Tibial artery (tissue), 4 donors: Measurements from ENCODE around the gene CTSZ.

Source experiments
- DNase-seq, 2 donors: peaks; one replicate each; pipeline ENCODE4 v3.0.0-alpha.2; 2019
- H3K27ac ChIP-seq, 2 donors: fragments of 200-600 bp; sonication (generic) in 1 of 2; 1 replicate in 1 of 2; 2 replicates in 1 of 2; pipeline ENCODE4 v1.5.1; 2018 to 2019; ENCODE audit warnings: mild to moderate bottlenecking in 1 of 2
- H3K27me3 ChIP-seq, 2 donors: fragments of 200-600 bp; sonication (generic) in 1 of 2; one replicate each; pipeline versions ENCODE4 v1.5.1 to v1.6.0; 2016 to 2019
- H3K36me3 ChIP-seq, 3 donors: fragments of 200-600 bp; sonication (generic) in 2 of 3; one replicate each; pipeline ENCODE4 v1.5.1; 2016 to 2019; ENCODE audit warnings: mild to moderate bottlenecking in 2 of 3
- H3K4me1 ChIP-seq, 4 donors: fragments of 200-600 bp; sonication (generic) in 2 of 4; 1 replicate in 3 of 4; 2 replicates in 1 of 4; pipeline ENCODE4 v1.5.1; 2016 to 2019
- H3K4me3 ChIP-seq, 2 donors: fragments of 200-600 bp; sonication (generic) in 1 of 2; 1 replicate in 1 of 2; 2 replicates in 1 of 2; pipeline ENCODE4 v1.5.1; 2018 to 2019; ENCODE audit warnings: mild to moderate bottlenecking in 2 of 2
- H3K9me3 ChIP-seq, 3 donors: fragments of 200-600 bp; sonication (generic) in 1 of 3; one replicate each; pipeline ENCODE4 v1.5.1; 2016 to 2019
- intact Hi-C: fragments of 100-400 bp; cut with DNase I; formaldehyde crosslinking; loops from one replicate; pipeline ENCODE4 v1.15.0; 2023; ENCODE audit warnings: low total_unique reads
- TF ChIP-seq, protein P1 (sequence below), 2 experiments: fragments of 200-600 bp in 1 of 2; fragments of 450-650 bp in 1 of 2; IDR thresholded peaks; one replicate each; pipeline ENCODE4 v1.5.1; 2017 to 2019; ENCODE audit warnings: antibody characterized with exemption in 2 of 2, mild to moderate bottlenecking in 1 of 2, moderate library complexity in 1 of 2

CTSZ gene

DNA sequence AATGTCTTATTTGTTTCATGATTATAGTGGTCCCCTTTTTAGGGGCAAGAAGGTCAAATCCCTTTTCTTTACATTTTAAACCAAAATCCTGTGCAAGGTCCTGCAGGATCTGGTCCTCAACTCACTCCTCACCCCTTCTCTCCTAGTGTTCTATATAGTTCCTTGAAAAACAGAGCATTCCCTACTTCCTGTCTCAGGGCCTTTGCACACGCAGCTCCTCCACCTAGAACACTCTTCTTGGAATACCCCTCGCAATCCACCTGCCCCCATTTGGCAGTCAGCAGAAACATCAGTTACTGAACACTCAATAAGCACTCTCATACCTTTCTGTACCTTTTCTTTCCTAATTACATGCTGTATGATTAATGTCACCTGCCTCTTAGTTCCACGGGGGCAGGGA is 28.3 kb upstream of the CTSZ start:
- H3K4me1 ChIP-seq = peaks cover 0 to 21% (median 12%) of the 10 kb centered on the region in 4 donors
- peaks cover 23 to 44% (median 31%) of the 10 kb centered on the region in 3 donors for H3K36me3 ChIP-seq
- H3K4me3 ChIP-seq = no peak overlapping the region
- intact Hi-C loops = no loop called here
- DNase-seq = no peak
- H3K27ac ChIP-seq = no peak overlapping the region
- H3K9me3 ChIP-seq = no peaks in the 10 kb centered on the region
- H3K27me3 ChIP-seq = no peaks in the 10 kb centered on the region
- TF ChIP-seq, protein P1, sequence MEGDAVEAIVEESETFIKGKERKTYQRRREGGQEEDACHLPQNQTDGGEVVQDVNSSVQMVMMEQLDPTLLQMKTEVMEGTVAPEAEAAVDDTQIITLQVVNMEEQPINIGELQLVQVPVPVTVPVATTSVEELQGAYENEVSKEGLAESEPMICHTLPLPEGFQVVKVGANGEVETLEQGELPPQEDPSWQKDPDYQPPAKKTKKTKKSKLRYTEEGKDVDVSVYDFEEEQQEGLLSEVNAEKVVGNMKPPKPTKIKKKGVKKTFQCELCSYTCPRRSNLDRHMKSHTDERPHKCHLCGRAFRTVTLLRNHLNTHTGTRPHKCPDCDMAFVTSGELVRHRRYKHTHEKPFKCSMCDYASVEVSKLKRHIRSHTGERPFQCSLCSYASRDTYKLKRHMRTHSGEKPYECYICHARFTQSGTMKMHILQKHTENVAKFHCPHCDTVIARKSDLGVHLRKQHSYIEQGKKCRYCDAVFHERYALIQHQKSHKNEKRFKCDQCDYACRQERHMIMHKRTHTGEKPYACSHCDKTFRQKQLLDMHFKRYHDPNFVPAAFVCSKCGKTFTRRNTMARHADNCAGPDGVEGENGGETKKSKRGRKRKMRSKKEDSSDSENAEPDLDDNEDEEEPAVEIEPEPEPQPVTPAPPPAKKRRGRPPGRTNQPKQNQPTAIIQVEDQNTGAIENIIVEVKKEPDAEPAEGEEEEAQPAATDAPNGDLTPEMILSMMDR (IDR thresholded peaks at IDR 0.05) = no peak

GRCh38 chr20:59033616-59034165 is 26.6 kb upstream of the CTSZ start:
- DNase-seq = no peak
- intact Hi-C loops = loop anchor here (5.0 kb wide), 2 partner anchors 51 to 141 kb away; partner anchors contain the start of gene NELFCD
- H3K36me3 ChIP-seq = peaks cover 31 to 55% (median 47%) of the 10 kb centered on the region in 3 donors

DNA sequence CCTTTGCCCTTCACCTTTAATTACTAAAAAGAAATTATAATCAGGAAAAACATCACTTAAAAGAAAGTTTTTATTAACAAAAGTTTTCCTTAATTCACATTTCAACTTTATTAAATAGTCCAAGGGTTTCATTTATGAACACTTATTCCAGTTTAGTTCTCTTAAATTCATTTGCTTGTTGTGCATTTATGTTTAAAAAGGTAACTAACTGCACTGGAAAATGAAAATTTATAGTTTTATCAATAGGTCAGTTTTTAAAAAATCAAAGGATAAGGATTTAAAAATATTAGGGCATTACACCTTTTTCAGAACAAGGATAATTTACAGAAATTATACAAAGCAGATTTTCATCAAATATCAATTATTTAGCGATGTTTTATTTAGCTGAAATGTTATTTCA is 26.0 kb upstream of the CTSZ start:
- Histone ChIP-seq H3K9me3 (no peaks in the 10 kb centered on the region), H3K4me1 (peaks cover 0 to 36% (median 31%) of the 10 kb centered on the region in 4 donors), H3K27ac (peak overlapping the region; percentile 85 to 86), H3K4me3 (peak overlapping the region; percentile 78 to 93), H3K27me3 (no peaks in the 10 kb centered on the region), H3K36me3 (peaks cover 33 to 58% (median 49%) of the 10 kb centered on the region in 3 donors)
- TF ChIP-seq, protein P1 (IDR thresholded peaks at IDR 0.05) = no peak
- DNase-seq = no peak
- intact Hi-C loops = loop anchor here (5.0 kb wide), 2 partner anchors 51 to 141 kb away; partner anchors contain the start of gene NELFCD

More at GRCh38 chr20:59033616-59034165, 26.6 kb upstream of the CTSZ start:
- TF ChIP-seq, protein P1 (IDR thresholded peaks at IDR 0.05) = no peak
- Histone ChIP-seq H3K4me3 (no peak overlapping the region), H3K9me3 (no peaks in the 10 kb centered on the region), H3K27ac (no peak overlapping the region), H3K4me1 (peaks cover 0 to 30% (median 26%) of the 10 kb centered on the region in 4 donors), H3K27me3 (no peaks in the 10 kb centered on the region)

DNA sequence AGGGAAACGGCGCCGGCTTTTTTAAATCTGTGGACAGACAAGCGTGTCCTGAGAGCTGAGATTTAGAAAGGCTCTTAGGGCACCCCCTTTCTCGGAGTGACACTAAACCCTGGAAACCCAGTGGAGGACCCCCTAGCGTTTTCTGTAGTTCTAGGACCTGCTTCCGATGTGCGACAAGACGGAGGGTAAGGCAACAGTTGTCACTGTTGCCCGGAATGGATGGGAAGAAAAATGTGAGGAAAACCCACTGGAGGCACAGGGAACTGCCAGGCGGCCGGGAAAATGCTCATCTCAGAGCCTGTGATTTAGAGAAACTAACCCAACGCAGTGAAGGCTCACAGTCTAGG is 25.6 kb upstream of the CTSZ start:
- peaks cover 31 to 58% (median 49%) of the 10 kb centered on the region in 3 donors for H3K36me3 ChIP-seq
- intact Hi-C loops = loop anchor here (5.0 kb wide), 2 partner anchors 50 to 140 kb away; partner anchors contain the start of gene NELFCD

DNA sequence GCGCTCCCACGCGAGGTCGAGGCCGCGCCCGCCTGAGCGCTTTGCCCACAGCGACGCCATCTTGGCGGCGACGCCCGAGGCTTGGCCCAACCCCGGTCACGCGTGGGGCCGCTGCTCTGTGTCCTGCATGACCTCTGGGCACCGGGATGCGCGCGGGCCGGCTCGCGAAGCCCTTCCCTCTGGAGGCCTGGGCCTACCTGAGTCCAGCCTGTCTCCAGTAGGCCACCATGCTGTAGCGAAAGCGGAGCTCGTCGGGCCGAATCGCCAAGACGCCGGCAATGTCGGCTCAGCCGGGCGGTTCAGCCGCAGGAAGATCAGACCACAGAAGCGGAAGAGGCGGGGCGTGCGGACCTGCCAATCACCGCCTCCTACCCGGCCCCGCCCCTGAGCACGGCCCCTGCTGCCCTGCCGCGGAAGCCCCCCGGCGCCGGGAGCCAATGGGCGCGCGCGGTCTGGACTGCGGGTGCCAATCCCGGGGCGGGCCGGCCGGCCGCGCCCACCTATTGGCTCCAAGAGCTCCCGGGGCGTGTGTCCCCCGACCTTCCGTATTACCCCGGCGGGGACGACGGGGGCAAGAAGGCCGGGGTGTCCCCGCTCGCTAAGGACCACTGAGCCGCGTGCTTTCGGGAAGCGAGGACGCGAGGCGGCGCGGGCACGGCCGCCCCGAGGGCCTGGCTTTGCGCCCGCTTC is 25.1 kb upstream of the CTSZ start, which contains the start of gene ATP5F1E:
ATP5F1E (minus strand) TSS at position 313 of the 690 bp plus-strand sequence; CDS start at position 229, 84 bp downstream.
- H3K36me3 ChIP-seq = peaks cover 32 to 58% (median 44%) of the 10 kb centered on the region in 3 donors
- H3K27me3 ChIP-seq = no peaks in the 10 kb centered on the region
- peak within 1 kb of the TSS; percentile 85 to 86 for H3K27ac ChIP-seq
- TF ChIP-seq, protein P1 (IDR thresholded peaks at IDR 0.05) = no peak
- H3K4me3 ChIP-seq = peak within 1 kb of the TSS; percentile 78 to 93
- peak; percentile 96 to 98 for DNase-seq
- H3K9me3 ChIP-seq = no peaks in the 10 kb centered on the region
- H3K4me1 ChIP-seq = peaks cover 0 to 44% (median 36%) of the 10 kb centered on the region in 4 donors
- intact Hi-C loops = loop anchor here (5.0 kb wide), 2 partner anchors 50 to 140 kb away; partner anchors contain the start of gene NELFCD

More for the DNA sequence above, 25.6 kb upstream of the CTSZ start:
- TF ChIP-seq, protein P1 (IDR thresholded peaks at IDR 0.05) = peak in 1 of 2 experiments; percentile 24
- Histone ChIP-seq H3K4me3 (peak overlapping the region; percentile 78 to 93), H3K27me3 (no peaks in the 10 kb centered on the region), H3K27ac (peak overlapping the region; percentile 85 to 86), H3K9me3 (no peaks in the 10 kb centered on the region), H3K4me1 (peaks cover 0 to 39% (median 34%) of the 10 kb centered on the region in 4 donors)
- DNase-seq = no peak
